K562 (cell line): ENCODE results near the gene GPX6. TPM values are rescaled to one million over a fixed set of nuclear protein-coding genes. Genes with fewer than 3 reads are reported as not detected.

ENCODE experiments used
- ATAC-seq: fragments of 200-7000 bp; cut with Tn5 transposase; 3 replicates; pipeline ENCODE4 v1.9.1; 2020; ENCODE audit warnings: moderate library complexity
- BruUV-seq: library from RNA; stranded (reverse); fragments of 400-500 nt; replicated peaks from 2 replicates; lab custom pipeline; 2021; lab: Mats Ljungman, UMichigan
- CTCF ChIA-PET: fragments of 300-600 bp; formaldehyde crosslinking; extraction: SDS; loops from one replicate; lab custom pipeline; 2021; ENCODE audit warnings: low intra/inter-chr PET ratio; lab: Yijun Ruan, JAX
- POLR2A ChIA-PET: fragments of 300-600, 350-650 bp; sonication (Branson Sonifier 250); formaldehyde crosslinking; extraction: SDS; loops from one replicate; lab custom pipeline; 2021; ENCODE audit warnings: antibody characterized with exemption, inconsistent platforms; lab: Yijun Ruan, JAX
- DNase-seq, 4 experiments: peaks; one replicate each; pipeline versions ENCODE4 v3.0.0 to v3.0.0-alpha.2; 2011 to 2018; ENCODE audit warnings: low spot score in 3 of 4, mixed read lengths in 3 of 4; ENCODE audit errors: extremely low read depth in 1 of 4
- FAIRE-seq: peaks from 2 replicates; lab custom pipeline; 2011; peaks lifted over from hg19 to GRCh38; lab: Jason Lieb, UNC
- H2AFZ ChIP-seq: 2 replicates; pipeline ENCODE4 v1.6.0; 2011; ENCODE audit warnings: low read depth, low read length, control low read depth, inconsistent platforms
- H3K27ac ChIP-seq: fragments of 200-600 bp; 3 replicates; pipeline ENCODE4 v1.8.0; 2011; ENCODE audit warnings: low read depth, mild to moderate bottlenecking, control low read depth, inconsistent platforms, low read length, moderate library complexity, mixed read lengths; ENCODE audit errors: extremely low read depth
- H3K27me3 ChIP-seq, 2 experiments: fragments of 300-600 bp in 1 of 2; 2 replicates in 1 of 2; 3 replicates in 1 of 2; pipeline versions ENCODE4 v1.6.0 to v1.8.0; 2011; ENCODE audit warnings: inconsistent platforms in 2 of 2, low read length in 2 of 2, mild to moderate bottlenecking in 1 of 2, mixed read lengths in 1 of 2, moderate library complexity in 1 of 2; ENCODE audit not compliant: control insufficient read depth in 2 of 2, insufficient read depth in 2 of 2
- H3K36me3 ChIP-seq: fragments of 300-600 bp; 3 replicates; pipeline ENCODE4 v1.8.0; 2011; ENCODE audit warnings: mild to moderate bottlenecking, low read length, inconsistent platforms; ENCODE audit not compliant: control insufficient read depth, insufficient read depth
- H3K4me1 ChIP-seq, 2 experiments: fragments of 200-600 bp in 1 of 2; replicated peaks in 1 of 2; 2 replicates in 1 of 2; 3 replicates in 1 of 2; pipeline versions ENCODE4 v1.5.1 to v1.8.0; 2011; ENCODE audit warnings: inconsistent platforms in 2 of 2, low read length in 2 of 2, mild to moderate bottlenecking in 1 of 2, mixed read lengths in 1 of 2, moderate library complexity in 1 of 2; ENCODE audit not compliant: control insufficient read depth in 2 of 2, insufficient read depth in 2 of 2
- H3K4me2 ChIP-seq: 2 replicates; pipeline ENCODE4 v1.6.1; 2011; ENCODE audit warnings: low read length, control low read depth, inconsistent platforms, mixed read lengths; ENCODE audit not compliant: insufficient read depth
- H3K4me3 ChIP-seq: fragments of 200-600 bp; sonication (generic), shearing (Covaris generic); 2 replicates; pipeline ENCODE4 v1.5.1; 2016; ENCODE audit warnings: control low read depth, inconsistent platforms
- H3K79me2 ChIP-seq: fragments of 200-600 bp; 3 replicates; pipeline ENCODE4 v1.8.0; 2011; ENCODE audit warnings: low read length, inconsistent platforms; ENCODE audit not compliant: control insufficient read depth, insufficient read depth
- H3K9ac ChIP-seq, 2 experiments: 2 replicates each; pipeline versions ENCODE4 v1.6.0 to v1.6.1; 2011; ENCODE audit warnings: low read depth in 2 of 2, low read length in 2 of 2, control low read depth in 1 of 2, inconsistent platforms in 1 of 2, mild to moderate bottlenecking in 1 of 2, mixed read lengths in 1 of 2; ENCODE audit not compliant: insufficient read depth in 1 of 2
- H3K9me1 ChIP-seq: one replicate; pipeline ENCODE4 v1.6.0; 2011; ENCODE audit warnings: inconsistent platforms, mild to moderate bottlenecking, low read length, moderate library complexity; ENCODE audit not compliant: control insufficient read depth, insufficient read depth
- H3K9me3 ChIP-seq: replicated peaks from 2 replicates; pipeline ENCODE4 v1.5.1; 2011; ENCODE audit warnings: low read depth, low read length, inconsistent platforms; ENCODE audit not compliant: control insufficient read depth, insufficient read depth
- H4K20me1 ChIP-seq: replicated peaks from 2 replicates; pipeline ENCODE4 v1.6.1; 2011; ENCODE audit warnings: low read length, inconsistent platforms, mixed read lengths; ENCODE audit not compliant: control insufficient read depth, insufficient read depth
- CXXC5 ChIP-seq: fragments of 250-450 bp; sonication (Bioruptor Pico); IDR thresholded peaks from 2 replicates; pipeline ENCODE4 v1.8.0; 2022; ENCODE audit warnings: inconsistent platforms, mild to moderate bottlenecking, moderate library complexity
- DEAF1 ChIP-seq: fragments of 450-650 bp; formaldehyde crosslinking; IDR thresholded peaks from 2 replicates; pipeline ENCODE4 v1.4.0; 2020; ENCODE audit warnings: mild to moderate bottlenecking, moderate library complexity
- EHMT2 ChIP-seq: fragments of 450-650 bp; IDR thresholded peaks from 2 replicates; pipeline ENCODE4 v1.6.1; 2018; ENCODE audit warnings: antibody characterized with exemption
- FOSL1 ChIP-seq: fragments of 200-800 bp; sonication (Bioruptor generic); conservative IDR thresholded peaks from 2 replicates; pipeline ENCODE4 v1.6.1; 2016; ENCODE audit warnings: missing genetic modification characterization, missing compliant biosample characterization
- FOXJ3 ChIP-seq: sonication (generic); formaldehyde crosslinking; IDR thresholded peaks from 2 replicates; pipeline ENCODE4 v1.4.0; 2020; ENCODE audit warnings: mild to moderate bottlenecking, missing genetic modification reagents
- HNRNPLL ChIP-seq: fragments of 200-400 bp; formaldehyde crosslinking; IDR thresholded peaks from 2 replicates; pipeline ENCODE4 v1.6.1; 2017; ENCODE audit warnings: low read length, low read depth, mild to moderate bottlenecking; ENCODE audit not compliant: poor library complexity, severe bottlenecking
- ILF3 ChIP-seq: fragments of 450-650 bp; IDR thresholded peaks from 2 replicates; pipeline ENCODE4 v1.6.1; 2018; ENCODE audit warnings: antibody characterized with exemption, mild to moderate bottlenecking, moderate library complexity, borderline replicate concordance
- ILK ChIP-seq: fragments of 450-650 bp; IDR thresholded peaks from 2 replicates; pipeline ENCODE4 v1.6.1; 2016; ENCODE audit warnings: missing genetic modification characterization, low read depth, mild to moderate bottlenecking, missing compliant biosample characterization, moderate library complexity, borderline replicate concordance
- NCOA4 ChIP-seq: fragments of 450-650 bp; IDR thresholded peaks from 2 replicates; pipeline ENCODE4 v1.6.1; 2018; ENCODE audit warnings: mild to moderate bottlenecking; ENCODE audit not compliant: partially characterized antibody
- PRMT5 ChIP-seq: sonication (generic); formaldehyde crosslinking; IDR thresholded peaks from 2 replicates; pipeline ENCODE4 v1.5.0; 2020; ENCODE audit warnings: missing genetic modification reagents
- SMC3 ChIP-seq: conservative IDR thresholded peaks from 2 replicates; pipeline ENCODE4 v1.6.1; 2011; ENCODE audit warnings: low read depth, low read length, improper control_type of control experiment; ENCODE audit not compliant: insufficient read depth
- SNRNP70 ChIP-seq: fragments of 200-400 bp; formaldehyde crosslinking; optimal IDR thresholded peaks from 2 replicates; pipeline ENCODE3; 2017; ENCODE audit warnings: low read depth, low read length
- SREBF1 ChIP-seq: fragments of 150-350 bp; IDR thresholded peaks from 2 replicates; pipeline ENCODE4 v1.6.1; 2014; ENCODE audit warnings: antibody characterized with exemption, low read depth, low read length, borderline replicate concordance
- TAF1 ChIP-seq: IDR thresholded peaks from 2 replicates; pipeline ENCODE4 v1.6.1; 2011; ENCODE audit warnings: mild to moderate bottlenecking, low read length, moderate library complexity; ENCODE audit not compliant: insufficient read depth, control insufficient read depth, severe bottlenecking; ENCODE audit errors: extremely low read depth
- TEAD2 ChIP-seq: fragments of 450-650 bp; IDR thresholded peaks from 2 replicates; pipeline ENCODE4 v1.6.1; 2016; ENCODE audit warnings: missing genetic modification characterization, control low read depth, missing compliant biosample characterization
- ZBTB5 ChIP-seq: fragments of 450-650 bp; IDR thresholded peaks from 2 replicates; pipeline ENCODE4 v1.6.1; 2017; ENCODE audit warnings: antibody characterized with exemption
- ZNF717 ChIP-seq: fragments of 250-450 bp; sonication (Bioruptor Pico); IDR thresholded peaks from 2 replicates; pipeline ENCODE4 v1.5.0; 2021
- WGBS: fragments of 100-300 bp; shearing (Covaris generic); methylation state at CpG from one replicate; pipeline ENCODE4 v1.1.6; 2016; ENCODE audit warnings: low coverage, mixed read lengths; ENCODE audit not compliant: insufficient coverage; ENCODE audit errors: missing lambda C conversion rate; 5-methylcytosine and 5-hydroxymethylcytosine counted together
- in situ Hi-C: fragments of 300-500 bp; cut with MboI; formaldehyde crosslinking; loops from 4 replicates; pipeline ENCODE4 v1.15.0; 2018; ENCODE audit warnings: inconsistent platforms, mixed read lengths
- intact Hi-C: fragments of 100-400 bp; cut with micrococcal nuclease; formaldehyde crosslinking; loops from 2 replicates; pipeline ENCODE4 v1.14.2; 2022
- polyA plus RNA-seq, 8 experiments: library from polyadenylated mRNA; depleted of rRNA in 4 of 8; stranded (reverse) in 5 of 8; unstranded in 3 of 8; fragments of >200 nt; fragmentation: Nextera tagmentation in 2 of 8; fragmentation: Illumina TruSeq in 1 of 8; extraction: Ambion mirVana in 2 of 8; extraction: Trizol in 1 of 8; gene quantifications; 2 replicates each; pipeline versions ENCODE4 v1.2.1 to v1.2.3, GENCODE V29; 2011 to 2014; ENCODE audit warnings: inconsistent platforms in 1 of 8, missing spikeins in 1 of 8
- total RNA-seq, 7 experiments: library from RNA; depleted of rRNA in 6 of 7; stranded (reverse); fragments of >200 nt in 6 of 7; fragmentation: Illumina TruSeq in 2 of 7; extraction: Trizol in 2 of 7; gene quantifications; 2 replicates each; pipeline versions ENCODE4 v1.2.1 to v1.2.3, GENCODE V29; 2011 to 2021; ENCODE audit warnings: low replicate concordance in 1 of 7

GPX6 gene
- total and polyA plus RNA-seq, 9 of the 15 experiments (the other 6 are each of a cell fraction or from before 2014, with no cell fraction given), result not detected

GRCh38 chr6:28496099-28496779, 19.4 kb downstream of the GPX6 start:
- Histone ChIP-seq H3K9me3 (no peaks in the 10 kb centered on the region), H3K4me3 (no peak overlapping the region), H2AFZ (no peak overlapping the region), H3K27me3 (no peaks in the 10 kb centered on the region), H3K79me2 (peaks cover 12% of the 10 kb centered on the region; the same call in 2 of the 3 replicates), H3K4me2 (no peak overlapping the region), H3K9ac (no peak overlapping the region), H3K36me3 (no peaks in the 10 kb centered on the region), H4K20me1 (no peaks in the 10 kb centered on the region), H3K4me1 (peaks cover 0 to 11% of the 10 kb centered on the region in 2 experiments; a peak in 3 of 5 replicates), H3K27ac (no peak overlapping the region), H3K9me1 (no peaks in the 10 kb centered on the region)
- ATAC-seq (peak; percentile 49; the same call in 2 of the 3 replicates), DNase-seq (no peak), FAIRE-seq (no peak)
- intact Hi-C loops, result loop anchor here (1.0 to 10.0 kb wide), 4 partner anchors 47 to 319 kb away; no protein-coding TSS in a partner anchor
- ChIA-PET POLR2A (interaction anchor here (0.7 to 1.2 kb wide), 3 partner anchors 9 to 63 kb away, joined by 3 read pairs; no protein-coding TSS in a partner anchor), CTCF (interaction anchor here (0.6 to 2.3 kb wide), 4 partner anchors 84 to 713 kb away, joined by 3 to 15 read pairs (median 3); no protein-coding TSS in a partner anchor)
- WGBS, result 6% methylated on average over 2 of the region's 2 CpGs
- in situ Hi-C loops, result no loop called here
- no TSS peak for BruUV-seq
- no peak for TF ChIP-seq ILF3
- no peak for TF ChIP-seq HNRNPLL
- no peak for TF ChIP-seq SREBF1
- TF ChIP-seq CXXC5, result no peak
- TF ChIP-seq SNRNP70, result no peak
- TF ChIP-seq ILK (tag), result no peak
- TF ChIP-seq PRMT5, result no peak
- no peak for TF ChIP-seq ZBTB5
- TF ChIP-seq FOSL1 (tag), result no peak
- TF ChIP-seq NCOA4, result no peak
- TF ChIP-seq SMC3, result 0 out of 2 replicates have a peak, but pooled peaks have one; percentile 33
- TF ChIP-seq TAF1, result no peak
- no peak for TF ChIP-seq TEAD2 (tag)
- TF ChIP-seq FOXJ3 (CRISPR knock-in tag), result no peak
- peak; percentile 60 for TF ChIP-seq DEAF1 (CRISPR knock-in tag)
- no peak for TF ChIP-seq EHMT2
- TF ChIP-seq ZNF717 (CRISPR knock-in tag), result no peak
